ENCODE results near the gene PPP2R5B. TPM values are rescaled to one million over a fixed set of nuclear protein-coding genes. Genes with fewer than 3 reads are reported as not detected.

PPP2R5B gene
- total RNA-seq, 2 experiments from 2014 or later, result 20.2 to 21.2 TPM

DNA sequence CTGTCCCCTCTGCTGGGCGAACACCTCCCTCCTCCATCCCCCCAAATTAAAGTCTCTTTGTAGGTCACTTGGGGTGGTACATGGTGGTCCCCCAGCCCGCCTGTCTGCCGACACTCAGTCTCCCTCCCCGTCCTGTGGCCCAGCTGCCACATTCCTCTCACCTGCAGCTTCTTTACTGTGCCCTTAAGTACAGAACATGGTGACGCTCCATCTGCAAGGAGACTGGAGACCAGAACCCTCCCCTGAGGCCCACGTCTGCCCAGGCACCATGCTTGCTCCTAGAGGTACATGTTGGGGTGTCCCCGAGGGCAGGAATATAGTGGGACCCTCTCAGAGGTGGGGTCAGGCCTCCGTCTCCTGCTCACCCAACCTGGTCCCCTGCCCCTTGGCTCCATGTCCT, 40.5 kb upstream of the PPP2R5B start:
- DNase-seq, result no peak
- no peak for TF ChIP-seq CTCF (IDR thresholded peaks at IDR 0.05)
- CTCF ChIA-PET, result interaction anchor here (1.8 to 29.9 kb wide), 2 partner anchors 9 to 28 kb away, joined by 5 to 1168 read pairs; partner anchors contain the start of gene CDC42BPG
- Mint-ChIP-seq H3K9me3 (no peaks in the 10 kb centered on the region), H3K36me3 (ENCODE audit: low read depth) (no peaks in the 10 kb centered on the region), H3K27me3 (no peaks in the 10 kb centered on the region), H3K27ac (no peak overlapping the region), H3K4me1 (ENCODE audit: low read depth) (peaks cover 68% of the 10 kb centered on the region), H3K4me3 (no peak overlapping the region)
- POLR2A ChIA-PET, result interaction anchor here (5.6 to 14.9 kb wide), 2 partner anchors 9 to 26 kb away, joined by 51 to 768 read pairs; no protein-coding TSS in a partner anchor
- ATAC-seq, result no peak
- intact Hi-C loops (cut with micrococcal nuclease), result no loop called here

- Mint-ChIP-seq H3K36me3 (ENCODE audit: low read depth) (no peaks in the 10 kb centered on the region), H3K4me3 (peak overlapping the region; percentile 55), H3K4me1 (ENCODE audit: low read depth) (peaks cover 52% of the 10 kb centered on the region), H3K27me3 (no peaks in the 10 kb centered on the region), H3K27ac (peak overlapping the region; percentile 87), H3K9me3 (no peaks in the 10 kb centered on the region)
- ATAC-seq (peak; percentile 87), DNase-seq (peak; percentile 67)
- TF ChIP-seq CTCF (IDR thresholded peaks at IDR 0.05), result no peak
- POLR2A ChIA-PET, result interaction anchor here (1.3 to 14.9 kb wide), 6 partner anchors 8 to 537 kb away, joined by 3 to 768 read pairs (median 4); partner anchors contain the start of genes MAP4K2 and MEN1
- intact Hi-C loops (cut with micrococcal nuclease), result no loop called here
- CTCF ChIA-PET, result interaction anchor here (1.3 to 29.9 kb wide), 4 partner anchors 8 to 29 kb away, joined by 3 to 1168 read pairs (median 6); partner anchors contain the start of gene CDC42BPG
Measured at GRCh38 chr11:64885367-64886286, 38.9 kb upstream of the PPP2R5B start.

GRCh38 chr11:64887234-64887756, 37.2 kb upstream of the PPP2R5B start:
- Mint-ChIP-seq H3K4me1 (ENCODE audit: low read depth) (peaks cover 38% of the 10 kb centered on the region), H3K36me3 (ENCODE audit: low read depth) (no peaks in the 10 kb centered on the region), H3K4me3 (no peak overlapping the region), H3K27ac (peak overlapping the region; percentile 10), H3K9me3 (no peaks in the 10 kb centered on the region), H3K27me3 (no peaks in the 10 kb centered on the region)
- ATAC-seq (no peak), DNase-seq (no peak)
- POLR2A ChIA-PET, result interaction anchor here (0.7 to 5.6 kb wide), 6 partner anchors 12 to 39 kb away, joined by 3 to 51 read pairs (median 6); no protein-coding TSS in a partner anchor
- CTCF ChIA-PET, result interaction anchor here (1.0 to 29.9 kb wide), 6 partner anchors 11 to 53 kb away, joined by 3 to 1168 read pairs (median 12); partner anchors contain the start of gene CDC42BPG
- TF ChIP-seq CTCF (IDR thresholded peaks at IDR 0.05), result no peak
- intact Hi-C loops (cut with micrococcal nuclease), result no loop called here

- intact Hi-C loops (cut with micrococcal nuclease), result no loop called here
- Mint-ChIP-seq H3K36me3 (ENCODE audit: low read depth) (no peaks in the 10 kb centered on the region), H3K4me1 (ENCODE audit: low read depth) (peaks cover 37% of the 10 kb centered on the region), H3K27ac (peak overlapping the region; percentile 74), H3K4me3 (peak overlapping the region; percentile 55), H3K9me3 (no peaks in the 10 kb centered on the region), H3K27me3 (no peaks in the 10 kb centered on the region)
- DNase-seq (peak; percentile 86), ATAC-seq (peak; percentile 86)
- CTCF ChIA-PET, result interaction anchor here (0.6 to 29.9 kb wide), 14 partner anchors 8 to 125 kb away, joined by 3 to 1168 read pairs (median 4); partner anchors contain the start of genes CDC42BPG, MEN1 and PPP2R5B
- POLR2A ChIA-PET, result interaction anchor here (1.0 to 5.6 kb wide), 5 partner anchors 13 to 40 kb away, joined by 4 to 51 read pairs (median 8); no protein-coding TSS in a partner anchor
- TF ChIP-seq CTCF (IDR thresholded peaks at IDR 0.05), result peak; percentile 97
Measured at GRCh38 chr11:64887757-64888405, 36.6 kb upstream of the PPP2R5B start.
